Measurements from ENCODE around the gene FBXL15.

Gene FBXL15

GRCh38 chr10:102457591-102458150 is 37.0 kb downstream of the FBXL15 start:
- DNase-seq, result no peak

GRCh38 chr10:102458656-102459055 is 38.0 kb downstream of the FBXL15 start:
- DNase-seq, result no peak

GRCh38 chr10:102460836-102461186 is 40.2 kb downstream of the FBXL15 start:
- no peak for DNase-seq

GRCh38 chr10:102461187-102462054 is 40.8 kb downstream of the FBXL15 start:
- DNase-seq, result peak; percentile 94

- DNase-seq, result no peak
Measured at GRCh38 chr10:102462512-102463054, 41.9 kb downstream of the FBXL15 start.

- DNase-seq, result no peak
Measured at GRCh38 chr10:102463983-102464382, 43.3 kb downstream of the FBXL15 start.

GRCh38 chr10:102465466-102465865 is 44.8 kb downstream of the FBXL15 start:
- DNase-seq, result no peak

GRCh38 chr10:102467318-102467717 is 46.7 kb downstream of the FBXL15 start:
- DNase-seq, result no peak

GRCh38 chr10:102467971-102468438 is 47.4 kb downstream of the FBXL15 start:
- DNase-seq, result no peak

- no peak for DNase-seq
Measured at GRCh38 chr10:102468683-102469082, 48.0 kb downstream of the FBXL15 start.

GRCh38 chr10:102470579-102471546 is 50.2 kb downstream of the FBXL15 start:
- no peak for DNase-seq

Measured in CD4-positive, alpha-beta T cell treated with Interleukin-12 subunit alpha and Interleukin-12 subunit beta, for 1 hour (primary cell).